Activated CD8-positive, alpha-beta T cell treated with anti-CD3 and anti-CD28 coated beads for 36 hours (primary cell): ENCODE measurements around the gene USP20. TPM values are rescaled to one million over a fixed set of nuclear protein-coding genes. Genes with fewer than 3 reads are reported as not detected.

Experiments
- ATAC-seq: fragments of 200-7000 bp; cut with Tn5 transposase; one replicate; pipeline ENCODE4 v1.10.0; 2021; ENCODE audit warnings: mild to moderate bottlenecking, moderate library complexity
- CTCF ChIA-PET: fragments of 350-600 bp; sonication (Branson Sonifier 250); formaldehyde crosslinking; loops from one replicate; lab custom pipeline; 2021; ENCODE audit warnings: antibody characterized with exemption; lab: Charles Lee
- POLR2A ChIA-PET: fragments of 350-600 bp; sonication (Branson Sonifier 250); formaldehyde crosslinking; loops from one replicate; lab custom pipeline; 2021; ENCODE audit warnings: antibody characterized with exemption; lab: Charles Lee
- DNase-seq: peaks from one replicate; pipeline ENCODE4 v3.0.0-alpha.2; 2020
- H3K27ac Mint-ChIP-seq: one replicate; pipeline ENCODE4 v1.8.0; 2021; ENCODE audit warnings: mild to moderate bottlenecking, mixed read lengths
- H3K27me3 Mint-ChIP-seq: one replicate; pipeline ENCODE4 v1.8.0; 2021; ENCODE audit warnings: mixed read lengths
- H3K36me3 Mint-ChIP-seq: one replicate; pipeline ENCODE4 v1.8.0; 2021; ENCODE audit warnings: low read depth, mixed read lengths
- H3K4me1 Mint-ChIP-seq: one replicate; pipeline ENCODE4 v1.8.0; 2021; ENCODE audit warnings: low read depth, mixed read lengths
- H3K4me3 Mint-ChIP-seq: one replicate; pipeline ENCODE4 v1.8.0; 2021; ENCODE audit warnings: mild to moderate bottlenecking, moderate library complexity, mixed read lengths
- H3K9me3 Mint-ChIP-seq: one replicate; pipeline ENCODE4 v1.8.0; 2021; ENCODE audit warnings: mixed read lengths
- intact Hi-C: fragments of 100-400 bp; cut with micrococcal nuclease; formaldehyde crosslinking; loops from one replicate; pipeline ENCODE4 v1.10.0; 2022
- total RNA-seq, 2 experiments: library from RNA; stranded (reverse); gene quantifications; one replicate each; pipeline ENCODE4 v1.2.3, GENCODE V29; 2021
- TF ChIP-seq, protein P1 (sequence below): fragments of 200-600 bp; IDR thresholded peaks from one replicate; pipeline ENCODE4 v1.8.0; 2022; ENCODE audit warnings: antibody characterized with exemption, mild to moderate bottlenecking

USP20 gene
- total RNA-seq, 2 experiments from 2014 or later, result 55.3 to 55.9 TPM

DNA sequence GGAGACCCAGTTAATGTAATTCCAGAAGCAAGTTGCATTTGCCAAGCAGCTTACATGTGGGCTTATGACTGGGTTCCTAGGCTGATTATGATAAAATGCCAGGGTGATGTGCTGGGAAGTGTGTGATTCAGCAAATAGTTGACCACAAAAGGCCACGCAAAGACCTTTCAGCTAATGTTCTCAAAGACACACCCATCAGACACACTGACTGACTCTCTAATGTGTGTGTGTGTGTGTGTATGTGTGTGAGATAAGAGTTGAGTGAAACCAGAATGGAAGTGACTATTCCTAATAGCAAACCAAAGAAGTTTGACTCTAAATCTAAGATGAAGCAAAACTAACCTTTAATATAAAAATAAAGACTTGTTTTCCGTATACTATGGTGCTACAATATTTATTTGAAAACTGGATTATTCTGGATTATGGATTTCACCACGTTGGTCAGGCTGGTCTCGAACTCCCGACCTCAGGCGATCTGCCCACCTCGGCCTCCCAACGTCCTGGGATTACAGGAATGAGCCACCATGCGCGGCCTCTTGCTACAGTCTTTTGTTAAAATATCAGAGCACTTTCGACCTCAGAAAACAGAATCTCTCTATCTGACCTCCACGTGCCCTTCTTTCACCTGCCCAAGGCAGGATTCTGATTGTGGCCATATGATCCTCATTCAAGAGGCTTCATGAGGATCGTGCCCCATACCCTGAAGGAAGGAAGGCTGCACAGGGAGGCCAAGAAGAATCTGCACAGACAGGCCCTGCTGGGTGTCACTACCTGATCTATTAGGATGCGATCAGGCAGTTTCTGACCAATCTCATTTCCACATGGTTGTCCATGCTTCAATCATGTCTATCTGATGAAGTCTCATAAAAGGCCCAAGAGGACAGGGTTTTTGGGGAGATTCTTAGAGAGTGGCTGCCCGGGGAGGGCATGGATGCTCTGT, 75.6 kb downstream of the USP20 start:
- intact Hi-C loops, result no loop called here
- Mint-ChIP-seq H3K4me3 (no peak overlapping the region), H3K4me1 (peaks cover 20% of the 10 kb centered on the region), H3K9me3 (no peaks in the 10 kb centered on the region), H3K27me3 (no peaks in the 10 kb centered on the region), H3K36me3 (peaks cover 62% of the 10 kb centered on the region), H3K27ac (peak overlapping the region; percentile 83)
- peak; percentile 49 for DNase-seq
- TF ChIP-seq, protein P1, sequence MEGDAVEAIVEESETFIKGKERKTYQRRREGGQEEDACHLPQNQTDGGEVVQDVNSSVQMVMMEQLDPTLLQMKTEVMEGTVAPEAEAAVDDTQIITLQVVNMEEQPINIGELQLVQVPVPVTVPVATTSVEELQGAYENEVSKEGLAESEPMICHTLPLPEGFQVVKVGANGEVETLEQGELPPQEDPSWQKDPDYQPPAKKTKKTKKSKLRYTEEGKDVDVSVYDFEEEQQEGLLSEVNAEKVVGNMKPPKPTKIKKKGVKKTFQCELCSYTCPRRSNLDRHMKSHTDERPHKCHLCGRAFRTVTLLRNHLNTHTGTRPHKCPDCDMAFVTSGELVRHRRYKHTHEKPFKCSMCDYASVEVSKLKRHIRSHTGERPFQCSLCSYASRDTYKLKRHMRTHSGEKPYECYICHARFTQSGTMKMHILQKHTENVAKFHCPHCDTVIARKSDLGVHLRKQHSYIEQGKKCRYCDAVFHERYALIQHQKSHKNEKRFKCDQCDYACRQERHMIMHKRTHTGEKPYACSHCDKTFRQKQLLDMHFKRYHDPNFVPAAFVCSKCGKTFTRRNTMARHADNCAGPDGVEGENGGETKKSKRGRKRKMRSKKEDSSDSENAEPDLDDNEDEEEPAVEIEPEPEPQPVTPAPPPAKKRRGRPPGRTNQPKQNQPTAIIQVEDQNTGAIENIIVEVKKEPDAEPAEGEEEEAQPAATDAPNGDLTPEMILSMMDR, result no peak
- CTCF ChIA-PET, result interaction anchor here (0.9 kb wide), 1 partner anchor 16 kb away, joined by 3 read pairs; no protein-coding TSS in a partner anchor
- POLR2A ChIA-PET, result interaction anchor here (0.7 to 2.1 kb wide), 3 partner anchors 10 to 14 kb away, joined by 3 to 5 read pairs (median 3); no protein-coding TSS in a partner anchor
- peak; percentile 68 for ATAC-seq

GRCh38 chr9:129914051-129914450, 78.8 kb downstream of the USP20 start:
- no peak overlapping the region for H3K4me3 Mint-ChIP-seq
- TF ChIP-seq, protein P1, result no peak
- no peaks in the 10 kb centered on the region for H3K27me3 Mint-ChIP-seq
- peaks cover 27% of the 10 kb centered on the region for H3K4me1 Mint-ChIP-seq
- no peak for DNase-seq
- ATAC-seq, result no peak
- POLR2A ChIA-PET, result interaction anchor here (2.7 kb wide), 1 partner anchor 26 kb away, joined by 12 read pairs; no protein-coding TSS in a partner anchor
- peaks cover 61% of the 10 kb centered on the region for H3K36me3 Mint-ChIP-seq
- no peaks in the 10 kb centered on the region for H3K9me3 Mint-ChIP-seq
- intact Hi-C loops, result no loop called here
- CTCF ChIA-PET, result interaction anchor here (0.9 kb wide), 1 partner anchor 120 kb away, joined by 3 read pairs; no protein-coding TSS in a partner anchor
- peak overlapping the region; percentile 55 for H3K27ac Mint-ChIP-seq

DNA sequence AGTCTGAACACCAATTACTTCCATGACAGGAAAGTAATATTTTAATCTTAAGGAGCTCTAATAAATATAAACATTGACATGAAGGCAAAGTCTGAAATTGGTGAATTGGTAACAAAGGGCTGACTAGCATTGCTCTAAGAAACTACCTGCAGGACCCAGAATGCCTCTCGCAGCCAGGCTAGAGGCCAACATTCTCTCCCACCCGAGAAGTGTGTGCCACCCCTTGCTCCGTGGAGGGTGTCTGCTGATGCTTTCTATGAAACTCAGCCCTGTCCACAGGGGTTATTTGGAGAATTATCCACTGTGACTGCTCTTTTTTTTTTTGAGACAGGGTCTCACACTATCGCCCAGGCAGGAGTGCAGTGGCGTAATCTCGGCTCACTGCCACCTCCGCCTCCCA, 81.4 kb downstream of the USP20 start:
- Mint-ChIP-seq H3K4me3 (no peak overlapping the region), H3K9me3 (no peaks in the 10 kb centered on the region), H3K27me3 (no peaks in the 10 kb centered on the region), H3K27ac (no peak overlapping the region), H3K36me3 (peaks cover 60% of the 10 kb centered on the region), H3K4me1 (peaks cover 33% of the 10 kb centered on the region)
- POLR2A ChIA-PET, result interaction anchor here (0.8 kb wide), 1 partner anchor 30 kb away, joined by 3 read pairs; no protein-coding TSS in a partner anchor
- intact Hi-C loops, result no loop called here
- CTCF ChIA-PET, result interaction anchor here (0.6 to 1.2 kb wide), 3 partner anchors 32 to 912 kb away, joined by 3 to 4 read pairs (median 3); no protein-coding TSS in a partner anchor
- no peak for ATAC-seq
- DNase-seq, result no peak
- TF ChIP-seq, protein P1, result no peak

- Mint-ChIP-seq H3K4me1 (peaks cover 38% of the 10 kb centered on the region), H3K4me3 (no peak overlapping the region), H3K27me3 (no peaks in the 10 kb centered on the region), H3K36me3 (peaks cover 67% of the 10 kb centered on the region), H3K9me3 (no peaks in the 10 kb centered on the region), H3K27ac (peak overlapping the region; percentile 49)
- DNase-seq (no peak), ATAC-seq (no peak)
- TF ChIP-seq, protein P1, result no peak
- ChIA-PET POLR2A (interaction anchor here (1.1 kb wide), 2 partner anchors 19 to 29 kb away, joined by 3 read pairs; no protein-coding TSS in a partner anchor), CTCF (no interaction called here)
- intact Hi-C loops, result no loop called here
These were observed 83.2 kb downstream of the USP20 start for GRCh38 chr9:129918296-129918950.
